HG02852 (cell line): ENCODE results near the gene ZNF26.
"Not testable (repeated sequence)": the region's sequence is repeated elsewhere in the genome, so short reads cannot be mapped to it uniquely, and the experiment has no call there.

ENCODE experiments used
- ATAC-seq: cut with Tn5 transposase; IDR thresholded peaks from one replicate; pipeline ENCODE4 v1.9.1; 2021; ENCODE audit warnings: mild to moderate bottlenecking, moderate library complexity; ENCODE audit not compliant: unreplicated experiment

The ZNF26 gene, protein sequence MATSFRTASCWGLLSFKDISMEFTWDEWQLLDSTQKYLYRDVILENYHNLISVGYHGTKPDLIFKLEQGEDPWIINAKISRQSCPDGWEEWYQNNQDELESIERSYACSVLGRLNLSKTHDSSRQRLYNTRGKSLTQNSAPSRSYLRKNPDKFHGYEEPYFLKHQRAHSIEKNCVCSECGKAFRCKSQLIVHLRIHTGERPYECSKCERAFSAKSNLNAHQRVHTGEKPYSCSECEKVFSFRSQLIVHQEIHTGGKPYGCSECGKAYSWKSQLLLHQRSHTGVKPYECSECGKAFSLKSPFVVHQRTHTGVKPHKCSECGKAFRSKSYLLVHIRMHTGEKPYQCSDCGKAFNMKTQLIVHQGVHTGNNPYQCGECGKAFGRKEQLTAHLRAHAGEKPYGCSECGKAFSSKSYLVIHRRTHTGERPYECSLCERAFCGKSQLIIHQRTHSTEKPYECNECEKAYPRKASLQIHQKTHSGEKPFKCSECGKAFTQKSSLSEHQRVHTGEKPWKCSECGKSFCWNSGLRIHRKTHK

DNA sequence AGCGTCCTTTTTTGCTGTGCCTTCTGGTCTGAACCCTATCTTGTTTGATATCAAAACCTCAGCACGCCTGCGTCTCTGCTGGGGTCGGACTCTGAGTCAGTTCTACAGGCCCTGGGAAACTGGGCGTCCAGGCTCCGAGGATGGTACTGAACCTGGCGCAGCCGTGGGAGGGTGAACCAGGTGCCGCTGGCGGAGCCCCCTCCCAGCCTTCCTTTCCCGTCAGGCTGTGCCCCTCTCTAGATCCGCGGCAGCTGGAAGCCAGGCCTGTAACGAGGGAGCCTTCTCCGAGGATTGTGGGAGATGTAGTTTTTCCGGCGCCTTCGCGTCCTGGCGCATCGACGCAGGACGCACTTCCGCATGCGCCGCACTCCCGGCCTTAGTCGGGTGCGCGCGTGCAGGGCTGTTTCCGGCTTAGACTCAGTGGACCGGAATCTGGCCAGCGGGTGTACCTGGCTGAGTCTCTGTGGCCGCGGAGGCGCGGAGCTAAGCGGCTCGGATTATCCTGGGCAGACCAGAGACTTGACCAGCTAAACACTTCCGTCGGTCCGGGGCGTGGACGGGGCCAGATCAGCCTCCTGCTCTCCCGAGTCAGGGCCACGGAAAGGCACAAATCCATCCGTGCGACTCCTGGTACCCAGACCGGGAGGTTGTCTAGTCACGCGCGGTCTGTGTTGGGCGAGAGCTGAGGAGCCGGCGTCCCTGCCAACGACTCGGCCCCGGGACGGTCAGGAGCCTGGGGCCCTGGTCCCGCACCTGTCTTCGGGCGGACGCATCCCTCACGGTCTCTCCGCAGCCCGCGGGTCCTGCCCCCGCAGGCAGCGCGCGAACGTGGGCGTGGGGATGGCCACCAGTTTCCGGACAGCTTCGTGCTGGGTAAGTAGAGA is at the start of gene ZNF26:
Gene ZNF26 (plus strand): TSS at position 367 of the 884 bp plus-strand sequence. CDS start 474 bp downstream, at position 841.
- peak; percentile 97 for ATAC-seq

DNA sequence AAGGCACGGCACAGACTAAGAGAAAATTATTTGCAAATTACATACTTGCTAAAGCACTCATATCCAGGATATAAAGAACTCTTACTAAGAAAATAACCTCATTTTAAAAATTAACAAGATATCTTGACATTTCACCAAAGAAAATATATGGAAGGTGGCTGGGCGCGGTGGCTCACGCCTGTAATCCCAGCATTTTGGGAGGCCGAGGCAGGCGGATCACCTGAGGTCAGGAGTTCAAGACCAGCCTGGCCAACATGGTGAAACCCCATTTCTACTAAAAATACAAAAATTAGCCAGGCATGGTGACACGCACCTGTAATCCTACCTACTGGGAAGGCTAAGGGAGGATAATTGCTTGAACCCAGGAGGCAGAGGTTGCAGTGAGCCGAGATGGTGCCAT is 49.2 kb upstream of the ZNF26 start:
- ATAC-seq, result not testable (repeated sequence)

DNA sequence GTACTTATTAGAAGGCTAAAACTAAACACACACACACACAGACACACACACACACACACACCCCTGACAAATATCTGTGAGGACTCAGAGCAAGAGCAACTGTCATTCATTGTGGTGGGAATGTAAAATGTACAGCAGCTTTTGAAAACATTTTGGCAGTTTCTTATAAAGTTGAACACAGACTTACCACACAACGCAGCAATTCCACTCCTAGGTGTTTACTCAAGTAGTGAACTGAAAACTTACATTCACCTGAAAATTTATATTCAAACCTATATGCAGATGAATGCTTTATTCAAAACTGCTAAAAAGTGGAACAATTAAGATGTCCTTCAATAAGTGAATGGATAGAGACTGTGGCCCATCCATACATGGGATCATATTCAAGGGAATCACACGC is 48.7 kb upstream of the ZNF26 start:
- ATAC-seq, result no peak

DNA sequence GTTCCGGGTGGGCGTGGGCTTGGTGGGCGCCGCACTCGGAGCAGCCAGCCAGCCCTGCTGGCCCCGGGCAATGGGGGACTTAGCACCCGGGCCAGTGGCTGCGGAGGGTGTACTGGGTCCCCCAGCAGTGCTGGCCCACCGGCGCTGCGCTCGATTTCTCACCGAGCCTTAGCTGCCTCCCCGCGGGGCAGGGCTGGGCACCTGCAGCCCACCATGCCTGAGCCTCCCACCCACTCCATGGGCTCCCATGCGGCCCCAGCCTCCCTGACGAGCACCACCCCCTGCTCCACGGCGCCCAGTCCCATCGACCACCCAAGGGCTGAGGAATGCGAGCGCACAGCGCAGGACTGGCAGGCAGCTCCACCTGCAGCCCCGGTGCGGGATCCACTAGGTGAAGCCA is 47.4 kb upstream of the ZNF26 start:
- ATAC-seq, result not testable (repeated sequence)

DNA sequence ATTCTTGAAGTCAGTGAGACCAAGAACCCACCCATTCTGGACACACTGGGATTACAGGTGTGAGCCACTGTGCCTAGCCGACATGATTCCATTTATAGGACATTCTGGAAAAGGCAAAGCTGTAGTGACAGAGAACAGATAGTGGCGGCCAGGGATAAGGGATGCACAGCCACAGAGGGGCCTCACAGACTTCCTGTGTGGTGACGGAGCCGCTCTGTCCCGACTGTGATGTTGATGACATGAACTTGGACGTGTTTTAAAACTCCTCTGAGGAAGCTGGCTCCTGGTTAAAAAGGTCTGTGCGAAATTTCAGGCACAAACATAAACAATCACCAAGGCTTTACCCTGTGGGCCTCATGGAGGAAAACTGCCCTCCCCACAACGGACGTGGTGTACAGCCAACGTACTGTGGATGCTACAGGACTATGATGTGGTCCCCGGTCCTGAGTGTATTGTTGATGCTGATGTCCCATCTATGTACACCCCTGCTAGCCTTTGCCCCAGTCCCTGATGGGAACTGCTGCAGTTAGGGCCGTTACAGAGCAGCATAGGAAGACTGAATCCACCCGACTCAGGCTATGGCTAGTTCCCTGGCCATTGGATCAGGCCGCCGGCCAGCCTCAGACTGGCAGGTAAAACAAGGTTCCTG is 46.0 kb upstream of the ZNF26 start:
- ATAC-seq, result no peak

DNA sequence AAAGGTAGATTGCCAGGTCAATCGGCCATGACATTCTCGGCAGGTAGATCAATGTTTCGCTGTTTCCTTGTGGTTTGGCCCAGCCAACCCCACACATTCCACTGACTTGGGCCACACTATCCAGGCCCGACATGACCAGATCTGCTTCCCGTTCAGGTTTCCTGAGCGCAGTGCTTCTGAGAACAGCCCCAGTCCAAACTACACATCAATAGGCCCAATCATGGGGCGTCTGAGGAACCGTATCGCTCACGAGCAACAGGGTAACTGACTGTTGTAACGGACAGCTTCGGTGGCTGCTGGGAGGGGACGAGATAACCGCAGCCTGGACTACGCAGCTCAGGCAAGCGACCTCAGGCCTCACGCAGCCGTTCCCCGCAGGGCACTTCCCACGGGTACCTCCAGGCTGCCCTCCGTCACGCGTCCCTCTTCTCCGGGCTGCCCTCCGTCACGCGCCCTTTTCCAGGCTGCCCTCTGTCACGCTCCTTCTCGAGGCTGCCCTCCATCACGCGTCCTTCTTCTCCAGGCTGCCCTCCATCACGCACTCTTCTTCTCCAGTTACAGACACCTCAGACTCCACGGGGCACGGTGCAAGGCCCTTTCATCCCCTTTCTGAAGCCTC is 44.7 kb upstream of the ZNF26 start:
- ATAC-seq, result no peak

DNA sequence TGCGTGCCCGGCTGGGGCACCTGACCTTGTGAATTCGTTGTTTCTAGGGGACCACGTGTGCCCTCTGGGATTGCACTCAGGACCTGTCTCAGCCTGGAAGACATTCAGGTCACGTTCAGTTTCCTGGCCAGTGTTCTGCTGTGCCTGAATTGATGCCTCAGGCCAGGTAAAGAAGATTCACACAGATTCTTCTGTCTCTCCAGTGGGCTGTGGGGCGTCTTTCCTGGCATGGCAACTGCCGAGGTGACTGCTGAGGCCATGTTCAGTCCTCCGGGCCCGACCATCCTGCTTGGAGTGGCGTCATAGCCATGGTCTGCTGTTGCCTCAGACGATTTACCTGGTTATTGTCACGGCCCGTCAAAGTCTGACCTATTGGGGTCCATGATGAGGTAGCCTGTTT is 43.6 kb upstream of the ZNF26 start:
- no peak for ATAC-seq

DNA sequence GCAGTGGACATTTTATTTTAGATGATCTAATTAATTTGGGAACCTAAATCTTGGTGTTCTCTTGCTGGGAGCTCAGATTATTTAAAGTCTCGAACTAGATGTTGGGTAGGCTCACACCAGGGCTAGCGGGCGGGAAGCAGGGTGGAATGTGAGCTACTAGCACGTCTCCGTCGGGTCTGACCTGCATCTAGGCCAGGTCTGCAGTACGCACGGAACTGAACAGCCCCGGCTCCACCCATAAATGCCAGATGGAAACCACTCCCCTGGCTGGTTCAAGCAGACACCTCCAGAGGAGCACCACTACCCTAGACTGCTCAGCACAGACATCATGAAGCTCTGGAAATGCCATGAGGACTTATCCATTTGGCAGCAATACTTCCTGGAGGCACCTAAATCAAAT is 40.4 kb upstream of the ZNF26 start:
- ATAC-seq, result no peak

DNA sequence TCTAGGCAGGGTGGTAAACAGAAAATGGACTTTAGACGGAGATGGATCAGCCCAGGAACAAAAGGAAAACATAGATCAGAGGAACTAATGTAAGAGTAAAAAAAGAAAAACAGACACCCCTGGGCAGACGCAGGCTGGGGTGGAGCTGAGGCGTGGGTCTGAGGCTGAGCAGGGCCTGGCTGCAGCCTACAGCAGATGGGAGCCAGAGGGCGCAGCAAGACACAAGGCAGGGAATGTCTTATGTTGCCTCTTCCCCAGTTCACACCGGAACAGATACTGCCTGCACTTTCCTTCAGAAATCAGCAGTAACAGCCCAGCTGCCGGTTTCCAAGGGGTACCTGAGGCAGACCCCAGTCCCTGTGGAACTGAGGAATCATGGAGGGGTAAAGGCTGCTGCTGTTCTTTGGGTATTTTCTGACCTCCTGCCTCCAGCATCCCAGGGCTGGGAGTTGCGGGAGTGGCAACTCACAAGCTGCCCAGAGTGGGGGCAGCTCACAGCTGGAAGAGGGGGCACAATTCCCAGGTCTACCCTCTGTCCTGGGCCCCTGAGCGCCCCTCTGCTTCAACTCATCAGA is 39.8 kb upstream of the ZNF26 start:
- ATAC-seq, result no peak

DNA sequence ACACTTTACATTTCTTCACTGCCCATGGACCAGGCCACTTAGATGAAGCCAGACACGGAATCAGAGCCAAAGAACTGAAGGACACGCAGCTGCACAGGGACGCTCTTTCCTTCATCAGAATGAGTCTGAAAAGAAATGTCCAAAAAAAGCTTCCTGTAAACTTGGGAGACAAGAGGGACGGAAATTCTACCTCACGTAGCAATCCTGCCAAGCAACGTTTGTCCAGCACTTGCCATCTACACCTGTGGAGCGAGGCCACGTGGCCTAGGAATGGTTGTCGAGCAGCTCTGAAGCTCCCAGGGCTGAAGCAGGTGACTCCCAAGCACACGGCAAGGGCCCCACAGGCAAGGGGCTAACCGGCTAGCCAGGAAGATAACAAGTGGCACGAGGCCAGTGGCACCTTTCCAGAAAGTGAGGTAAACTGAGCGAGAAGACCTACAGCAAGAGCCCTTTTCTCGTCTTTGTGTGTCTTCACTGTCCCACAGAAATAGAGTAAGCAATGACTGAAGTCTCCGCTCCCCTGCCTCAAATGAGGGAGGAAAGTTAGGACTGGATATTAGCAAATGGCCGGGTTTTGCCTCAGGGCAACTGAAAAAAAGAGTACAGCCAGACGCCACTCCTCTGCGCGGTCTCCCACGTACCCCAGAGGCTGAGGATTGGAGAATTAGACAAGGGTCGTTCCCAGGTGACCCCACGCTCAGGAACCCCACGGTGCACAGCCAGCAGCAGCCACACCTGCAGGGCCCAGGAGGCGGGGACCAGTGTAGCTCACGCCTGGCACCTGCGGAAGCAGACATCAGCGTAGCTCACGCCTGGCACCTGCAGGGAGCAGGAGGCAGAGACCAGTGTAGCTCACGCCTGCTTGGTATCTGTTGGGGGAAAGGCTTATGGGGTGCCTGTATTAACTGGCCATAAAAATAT is 37.8 kb upstream of the ZNF26 start:
- no peak for ATAC-seq

DNA sequence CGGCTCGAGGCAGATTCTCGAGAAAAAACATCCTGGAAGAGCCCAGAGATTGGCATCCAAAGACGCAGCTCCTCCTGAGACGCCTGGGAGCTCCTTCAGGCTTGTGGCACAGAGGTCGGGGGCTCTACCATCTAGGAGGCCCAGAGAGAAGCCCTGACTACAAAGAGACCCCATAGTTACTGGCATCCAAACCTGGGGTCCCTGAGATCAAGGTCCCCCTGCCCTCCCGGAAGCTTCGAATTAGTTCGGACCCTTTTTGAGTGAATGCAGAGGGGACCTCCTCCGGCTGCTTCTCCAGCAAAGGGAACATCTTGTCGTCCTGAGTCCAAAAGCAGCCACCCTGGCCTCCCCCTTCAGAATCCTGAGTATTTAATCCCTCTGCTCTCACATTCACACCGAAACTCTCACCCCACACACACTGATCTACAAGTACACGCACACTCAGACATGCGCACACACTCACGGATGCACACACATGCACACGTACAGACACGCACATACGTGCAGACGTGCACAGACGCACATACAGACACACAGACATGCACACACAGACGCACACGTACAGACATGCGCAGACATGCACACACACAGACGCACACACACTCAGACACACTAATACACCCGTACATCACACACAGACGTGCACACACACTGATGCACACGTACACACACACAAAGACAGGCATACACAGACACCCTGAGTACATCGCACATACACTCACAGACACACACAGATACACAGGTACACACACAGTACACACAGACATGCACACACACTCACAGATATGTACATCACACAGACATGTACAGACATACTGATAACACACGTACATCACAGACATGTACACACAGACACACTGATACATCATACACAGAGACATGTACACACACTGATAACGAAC is 36.0 kb upstream of the ZNF26 start:
- ATAC-seq, result no peak

DNA sequence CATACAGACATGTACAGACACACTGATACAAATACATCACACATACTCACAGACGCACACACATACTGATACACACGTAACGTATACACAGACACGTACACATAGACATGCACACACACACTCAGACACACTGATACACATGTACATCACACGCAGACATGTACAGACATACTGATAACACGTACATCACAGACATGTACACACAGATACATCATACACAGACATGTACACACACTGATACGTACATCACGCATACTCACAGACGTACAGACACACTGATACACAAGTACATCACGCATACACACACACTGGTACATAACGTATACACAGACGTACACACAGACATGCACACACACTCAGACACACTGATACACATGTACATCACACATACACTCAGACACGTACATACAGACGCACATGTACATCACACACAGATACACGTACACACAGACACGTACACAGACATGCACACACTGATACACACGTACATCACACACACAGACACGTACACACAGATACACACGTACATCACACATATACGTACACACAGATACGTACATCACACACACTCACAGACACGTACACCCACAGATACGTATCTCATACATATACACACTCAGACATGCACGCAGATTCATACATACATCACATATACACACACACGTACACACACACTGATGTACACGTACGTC is 35.2 kb upstream of the ZNF26 start:
- ATAC-seq, result no peak

DNA sequence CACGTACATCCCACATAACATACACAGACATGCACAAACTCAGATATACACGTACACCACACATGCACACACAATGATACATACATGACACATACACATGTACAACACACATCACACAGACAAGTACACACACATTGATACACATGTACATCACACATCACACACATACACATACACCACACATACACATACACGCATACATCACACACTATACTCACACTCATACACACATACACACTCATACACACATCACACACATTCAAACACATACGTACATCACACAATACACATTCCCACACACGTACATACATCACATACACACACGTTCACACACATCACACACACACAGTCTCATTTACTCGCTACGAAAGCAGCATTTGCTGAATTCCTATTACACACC is 34.5 kb upstream of the ZNF26 start:
- no peak for ATAC-seq

DNA sequence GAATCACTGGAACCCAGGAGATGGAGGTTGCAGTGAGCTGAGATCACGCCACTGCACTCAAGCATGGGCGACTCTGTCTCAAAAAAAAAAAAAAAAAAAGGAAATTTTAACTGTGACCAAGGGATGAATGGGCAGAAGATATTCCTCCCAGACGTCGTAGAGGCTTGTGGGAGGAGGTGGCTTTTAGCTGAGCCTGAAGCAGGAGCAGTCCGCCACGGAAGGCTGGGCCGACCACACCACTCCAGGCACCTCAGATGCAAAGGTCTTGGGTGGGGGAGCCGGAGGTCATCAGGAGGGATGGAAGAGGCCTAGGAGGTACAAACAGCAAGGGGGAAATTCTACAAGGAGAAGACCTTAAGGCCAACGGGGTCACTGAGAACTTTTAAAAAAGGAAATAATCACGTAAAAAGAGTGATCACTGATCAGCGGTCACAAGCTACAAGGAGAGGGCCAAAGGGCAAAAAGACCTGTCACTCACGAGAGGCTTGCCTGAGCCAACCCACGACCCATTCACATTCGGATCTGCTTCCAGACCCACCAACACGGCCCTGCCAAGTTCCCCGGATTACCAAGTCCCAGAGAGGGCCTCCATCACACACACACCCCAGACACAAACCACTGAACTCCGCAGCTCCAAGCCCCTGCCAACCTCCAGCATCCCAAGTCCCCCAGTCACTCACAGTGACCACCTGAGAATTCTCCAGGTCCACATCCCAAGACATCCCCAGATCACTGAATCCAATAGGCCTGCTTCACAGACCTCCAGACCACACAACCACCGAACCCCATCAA is 33.6 kb upstream of the ZNF26 start:
- no peak for ATAC-seq

DNA sequence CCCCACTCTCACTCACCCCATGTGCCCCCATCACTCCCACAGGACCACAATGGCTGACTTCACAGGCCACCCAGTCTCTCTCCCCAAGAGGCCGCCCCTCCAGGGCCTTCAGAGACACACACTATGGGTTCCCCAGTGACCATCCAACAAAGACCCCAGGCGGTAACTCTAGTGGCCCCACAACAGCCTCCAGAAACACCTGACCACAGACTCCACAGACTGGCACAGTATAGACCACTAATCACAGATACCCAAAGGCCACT is 33.1 kb upstream of the ZNF26 start:
- no peak for ATAC-seq

DNA sequence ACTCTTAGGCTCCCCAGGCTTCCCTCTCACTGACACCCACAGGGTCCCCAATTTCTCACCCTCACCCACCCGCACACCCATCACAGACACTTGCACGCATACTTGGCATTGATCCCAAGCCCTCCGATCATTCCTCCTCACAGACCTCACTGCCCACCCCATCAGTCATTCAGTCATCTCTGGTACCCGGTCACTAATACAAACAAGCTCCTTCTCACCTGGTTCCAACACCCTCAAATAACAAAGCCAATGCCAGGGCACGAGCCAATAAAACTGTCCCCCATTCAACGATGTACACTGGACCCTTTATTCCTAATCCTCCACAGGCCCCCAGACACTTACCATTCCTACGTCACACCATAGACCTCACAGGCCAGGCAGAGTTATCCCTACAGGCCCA is 32.4 kb upstream of the ZNF26 start:
- no peak for ATAC-seq

DNA sequence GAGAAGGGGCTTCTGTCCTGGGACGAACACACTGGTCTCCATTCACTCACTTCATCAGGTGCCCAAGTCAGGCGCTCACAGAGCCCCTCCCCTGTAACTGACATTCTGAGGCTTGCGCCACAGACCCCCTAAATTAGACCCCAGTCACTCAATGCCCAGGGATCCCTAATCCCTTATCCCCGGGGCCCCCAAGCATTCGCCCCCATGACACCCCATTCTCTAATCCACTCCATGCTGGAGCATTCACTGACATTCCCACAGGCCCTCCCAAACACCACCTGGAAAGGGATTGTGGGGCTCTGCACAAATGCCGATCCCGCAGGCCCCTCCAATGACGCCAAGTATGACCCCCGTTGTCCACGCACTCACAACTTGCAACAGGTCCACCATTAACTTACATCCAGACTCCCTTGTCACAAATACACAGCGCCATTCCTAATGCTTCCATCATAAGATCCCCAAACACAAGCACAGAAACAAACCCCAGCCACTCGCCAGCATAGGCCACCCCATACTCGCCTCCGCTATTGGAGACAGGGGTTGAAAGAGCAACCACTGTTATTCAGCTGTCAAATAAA is 31.6 kb upstream of the ZNF26 start:
- no peak for ATAC-seq
